ENCODE results near the gene YTHDF2.

The YTHDF2 gene

DNA sequence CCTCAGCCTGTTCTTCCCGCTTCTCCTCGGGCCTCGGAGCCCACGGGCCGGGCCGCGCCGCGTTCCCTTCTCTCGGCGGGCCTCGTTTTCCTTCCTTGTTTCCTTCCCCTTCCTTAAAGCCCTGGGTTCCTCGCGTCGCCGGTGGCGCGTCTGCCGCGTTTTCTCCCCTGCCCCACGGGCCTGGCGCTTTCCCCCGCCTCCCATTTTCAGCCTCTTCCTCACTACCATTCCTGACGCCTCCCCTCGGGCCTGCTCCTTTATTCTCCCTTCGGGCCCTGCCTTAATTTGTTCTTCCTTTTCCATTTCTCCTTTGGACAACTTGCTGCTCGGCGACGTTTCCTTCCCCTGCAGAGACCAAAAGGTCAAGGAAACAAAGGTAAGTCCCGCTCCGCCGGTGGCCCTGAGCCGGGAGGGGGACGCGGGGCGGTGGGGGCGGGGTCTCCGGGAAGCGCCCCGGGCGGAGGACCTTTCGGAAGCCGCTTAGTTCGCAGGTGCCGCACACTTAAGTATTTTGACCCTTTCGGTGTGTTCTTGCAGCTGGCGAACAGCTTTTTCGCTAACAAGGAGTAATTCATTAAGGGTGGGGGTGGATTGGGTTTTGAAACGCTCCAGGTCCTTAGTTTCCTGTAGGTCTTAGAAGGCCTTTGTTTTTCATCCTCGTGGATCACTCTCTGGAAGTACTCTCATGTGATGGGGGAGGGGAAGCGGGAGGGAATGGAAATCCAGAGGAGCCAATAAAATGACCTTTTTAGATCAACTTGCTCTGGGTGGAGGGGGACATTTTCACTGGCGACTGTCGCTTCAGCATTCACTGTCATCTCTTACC, 780 bp downstream of the YTHDF2 start (continued):
- TF ChIP-seq, protein P1, sequence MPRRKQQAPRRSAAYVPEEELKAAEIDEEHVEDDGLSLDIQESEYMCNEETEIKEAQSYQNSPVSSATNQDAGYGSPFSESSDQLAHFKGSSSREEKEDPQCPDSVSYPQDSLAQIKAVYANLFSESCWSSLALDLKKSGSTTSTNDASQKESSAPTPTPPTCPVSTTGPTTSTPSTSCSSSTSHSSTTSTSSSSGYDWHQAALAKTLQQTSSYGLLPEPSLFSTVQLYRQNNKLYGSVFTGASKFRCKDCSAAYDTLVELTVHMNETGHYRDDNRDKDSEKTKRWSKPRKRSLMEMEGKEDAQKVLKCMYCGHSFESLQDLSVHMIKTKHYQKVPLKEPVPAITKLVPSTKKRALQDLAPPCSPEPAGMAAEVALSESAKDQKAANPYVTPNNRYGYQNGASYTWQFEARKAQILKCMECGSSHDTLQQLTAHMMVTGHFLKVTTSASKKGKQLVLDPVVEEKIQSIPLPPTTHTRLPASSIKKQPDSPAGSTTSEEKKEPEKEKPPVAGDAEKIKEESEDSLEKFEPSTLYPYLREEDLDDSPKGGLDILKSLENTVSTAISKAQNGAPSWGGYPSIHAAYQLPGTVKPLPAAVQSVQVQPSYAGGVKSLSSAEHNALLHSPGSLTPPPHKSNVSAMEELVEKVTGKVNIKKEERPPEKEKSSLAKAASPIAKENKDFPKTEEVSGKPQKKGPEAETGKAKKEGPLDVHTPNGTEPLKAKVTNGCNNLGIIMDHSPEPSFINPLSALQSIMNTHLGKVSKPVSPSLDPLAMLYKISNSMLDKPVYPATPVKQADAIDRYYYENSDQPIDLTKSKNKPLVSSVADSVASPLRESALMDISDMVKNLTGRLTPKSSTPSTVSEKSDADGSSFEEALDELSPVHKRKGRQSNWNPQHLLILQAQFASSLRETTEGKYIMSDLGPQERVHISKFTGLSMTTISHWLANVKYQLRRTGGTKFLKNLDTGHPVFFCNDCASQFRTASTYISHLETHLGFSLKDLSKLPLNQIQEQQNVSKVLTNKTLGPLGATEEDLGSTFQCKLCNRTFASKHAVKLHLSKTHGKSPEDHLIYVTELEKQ (tag by site-specific recombination; IDR thresholded peaks at IDR 0.05; ENCODE audit: borderline replicate concordance) = no peak
- TF ChIP-seq ZNF76 (tag by site-specific recombination; IDR thresholded peaks at IDR 0.05; ENCODE audit: borderline replicate concordance, low read depth) (no peak), ZNF354C (tag by site-specific recombination; IDR thresholded peaks at IDR 0.05; ENCODE audit: borderline replicate concordance, low read depth) (no peak), ZNF48 (tag by site-specific recombination; IDR thresholded peaks at IDR 0.05) (no peak), ZNF692 (tag by site-specific recombination; IDR thresholded peaks at IDR 0.05) (no peak), ZFP37 (tag by site-specific recombination; IDR thresholded peaks at IDR 0.05) (no peak), ZBTB48 (tag by site-specific recombination; IDR thresholded peaks at IDR 0.05) (no peak), ZNF514 (tag by site-specific recombination; IDR thresholded peaks at IDR 0.05) (no peak), ZFP69B (tag by site-specific recombination; IDR thresholded peaks at IDR 0.05) (no peak), ZNF394 (tag by site-specific recombination; IDR thresholded peaks at IDR 0.05; ENCODE audit: borderline replicate concordance) (no peak; the same call in 1 of the 2 replicates), PATZ1 (tag by site-specific recombination; IDR thresholded peaks at IDR 0.05) (peak; percentile 42; the same call in 1 of the 2 replicates), ZNF311 (tag by site-specific recombination; IDR thresholded peaks at IDR 0.05; ENCODE audit: borderline replicate concordance) (no peak), ZNF362 (tag by site-specific recombination; IDR thresholded peaks at IDR 0.05) (no peak), SCRT1 (tag by site-specific recombination; IDR thresholded peaks at IDR 0.05; ENCODE audit: borderline replicate concordance) (no peak), ZSCAN16 (tag by site-specific recombination; IDR thresholded peaks at IDR 0.05) (no peak), ZNF157 (tag by site-specific recombination; IDR thresholded peaks at IDR 0.05) (no peak), ZNF10 (tag by site-specific recombination; IDR thresholded peaks at IDR 0.05) (no peak)
- TF ChIP-seq, protein P2, sequence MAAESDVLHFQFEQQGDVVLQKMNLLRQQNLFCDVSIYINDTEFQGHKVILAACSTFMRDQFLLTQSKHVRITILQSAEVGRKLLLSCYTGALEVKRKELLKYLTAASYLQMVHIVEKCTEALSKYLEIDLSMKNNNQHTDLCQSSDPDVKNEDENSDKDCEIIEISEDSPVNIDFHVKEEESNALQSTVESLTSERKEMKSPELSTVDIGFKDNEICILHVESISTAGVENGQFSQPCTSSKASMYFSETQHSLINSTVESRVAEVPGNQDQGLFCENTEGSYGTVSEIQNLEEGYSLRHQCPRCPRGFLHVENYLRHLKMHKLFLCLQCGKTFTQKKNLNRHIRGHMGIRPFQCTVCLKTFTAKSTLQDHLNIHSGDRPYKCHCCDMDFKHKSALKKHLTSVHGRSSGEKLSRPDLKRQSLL (tag by site-specific recombination; IDR thresholded peaks at IDR 0.05) = 0 out of 2 replicates have a peak, but pooled peaks have one; percentile 29
- TF ChIP-seq, protein P3, sequence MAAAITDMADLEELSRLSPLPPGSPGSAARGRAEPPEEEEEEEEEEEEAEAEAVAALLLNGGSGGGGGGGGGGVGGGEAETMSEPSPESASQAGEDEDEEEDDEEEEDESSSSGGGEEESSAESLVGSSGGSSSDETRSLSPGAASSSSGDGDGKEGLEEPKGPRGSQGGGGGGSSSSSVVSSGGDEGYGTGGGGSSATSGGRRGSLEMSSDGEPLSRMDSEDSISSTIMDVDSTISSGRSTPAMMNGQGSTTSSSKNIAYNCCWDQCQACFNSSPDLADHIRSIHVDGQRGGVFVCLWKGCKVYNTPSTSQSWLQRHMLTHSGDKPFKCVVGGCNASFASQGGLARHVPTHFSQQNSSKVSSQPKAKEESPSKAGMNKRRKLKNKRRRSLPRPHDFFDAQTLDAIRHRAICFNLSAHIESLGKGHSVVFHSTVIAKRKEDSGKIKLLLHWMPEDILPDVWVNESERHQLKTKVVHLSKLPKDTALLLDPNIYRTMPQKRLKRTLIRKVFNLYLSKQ (tag by site-specific recombination; IDR thresholded peaks at IDR 0.05; ENCODE audit: borderline replicate concordance) = no peak
- TF ChIP-seq, protein P4, sequence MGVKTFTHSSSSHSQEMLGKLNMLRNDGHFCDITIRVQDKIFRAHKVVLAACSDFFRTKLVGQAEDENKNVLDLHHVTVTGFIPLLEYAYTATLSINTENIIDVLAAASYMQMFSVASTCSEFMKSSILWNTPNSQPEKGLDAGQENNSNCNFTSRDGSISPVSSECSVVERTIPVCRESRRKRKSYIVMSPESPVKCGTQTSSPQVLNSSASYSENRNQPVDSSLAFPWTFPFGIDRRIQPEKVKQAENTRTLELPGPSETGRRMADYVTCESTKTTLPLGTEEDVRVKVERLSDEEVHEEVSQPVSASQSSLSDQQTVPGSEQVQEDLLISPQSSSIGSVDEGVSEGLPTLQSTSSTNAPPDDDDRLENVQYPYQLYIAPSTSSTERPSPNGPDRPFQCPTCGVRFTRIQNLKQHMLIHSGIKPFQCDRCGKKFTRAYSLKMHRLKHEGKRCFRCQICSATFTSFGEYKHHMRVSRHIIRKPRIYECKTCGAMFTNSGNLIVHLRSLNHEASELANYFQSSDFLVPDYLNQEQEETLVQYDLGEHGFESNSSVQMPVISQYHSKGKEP (tag by site-specific recombination; IDR thresholded peaks at IDR 0.05) = no peak
- TF ChIP-seq, protein P5, sequence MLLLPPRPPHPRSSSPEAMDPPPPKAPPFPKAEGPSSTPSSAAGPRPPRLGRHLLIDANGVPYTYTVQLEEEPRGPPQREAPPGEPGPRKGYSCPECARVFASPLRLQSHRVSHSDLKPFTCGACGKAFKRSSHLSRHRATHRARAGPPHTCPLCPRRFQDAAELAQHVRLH (tag by site-specific recombination; IDR thresholded peaks at IDR 0.05) = no peak
